Endothelial cell (in vitro differentiated cells): ENCODE measurements around the gene MGST2. TPM values are rescaled to one million over a fixed set of nuclear protein-coding genes. Genes with fewer than 3 reads are reported as not detected.

ENCODE experiments used
- DNase-seq: peaks from one replicate; pipeline ENCODE4 v3.0.0; 2021; ENCODE audit warnings: low spot score
- H3K27ac Mint-ChIP-seq: one replicate; pipeline ENCODE4 v1.8.0; 2021; ENCODE audit warnings: mixed read lengths, inconsistent platforms; ENCODE audit not compliant: unreplicated experiment
- H3K27me3 Mint-ChIP-seq: one replicate; pipeline ENCODE4 v1.8.0; 2021; ENCODE audit warnings: mild to moderate bottlenecking, moderate library complexity, mixed read lengths, inconsistent platforms; ENCODE audit not compliant: unreplicated experiment
- H3K36me3 Mint-ChIP-seq: one replicate; pipeline ENCODE4 v1.8.0; 2021; ENCODE audit warnings: mild to moderate bottlenecking, low read depth, mixed read lengths, inconsistent platforms; ENCODE audit not compliant: unreplicated experiment
- H3K4me1 Mint-ChIP-seq: one replicate; pipeline ENCODE4 v1.8.0; 2021; ENCODE audit warnings: mild to moderate bottlenecking, mixed read lengths, inconsistent platforms; ENCODE audit not compliant: unreplicated experiment
- H3K4me3 Mint-ChIP-seq: one replicate; pipeline ENCODE4 v1.8.0; 2021; ENCODE audit warnings: mild to moderate bottlenecking, mixed read lengths, inconsistent platforms; ENCODE audit not compliant: unreplicated experiment
- H3K9me3 Mint-ChIP-seq: one replicate; pipeline ENCODE4 v1.8.0; 2021; ENCODE audit warnings: mixed read lengths, inconsistent platforms; ENCODE audit not compliant: unreplicated experiment
- total RNA-seq: library from RNA; stranded (reverse); fragmentation: NEBNext Ultra II Directional; extraction: Animal tissue kit (Norgen Biotek cat#: 25700); gene quantifications from one replicate; pipeline ENCODE4 v1.2.1, GENCODE V29; 2021; ENCODE audit not compliant: unreplicated experiment
- TF ChIP-seq, protein P1 (sequence below): fragments of 200-600 bp; sonication (generic); IDR thresholded peaks from one replicate; pipeline ENCODE4 v1.5.0; 2021; ENCODE audit warnings: antibody characterized with exemption; ENCODE audit not compliant: unreplicated experiment

Gene MGST2
- total RNA-seq, 1 donor from 2014 or later = 98.3 TPM

DNA sequence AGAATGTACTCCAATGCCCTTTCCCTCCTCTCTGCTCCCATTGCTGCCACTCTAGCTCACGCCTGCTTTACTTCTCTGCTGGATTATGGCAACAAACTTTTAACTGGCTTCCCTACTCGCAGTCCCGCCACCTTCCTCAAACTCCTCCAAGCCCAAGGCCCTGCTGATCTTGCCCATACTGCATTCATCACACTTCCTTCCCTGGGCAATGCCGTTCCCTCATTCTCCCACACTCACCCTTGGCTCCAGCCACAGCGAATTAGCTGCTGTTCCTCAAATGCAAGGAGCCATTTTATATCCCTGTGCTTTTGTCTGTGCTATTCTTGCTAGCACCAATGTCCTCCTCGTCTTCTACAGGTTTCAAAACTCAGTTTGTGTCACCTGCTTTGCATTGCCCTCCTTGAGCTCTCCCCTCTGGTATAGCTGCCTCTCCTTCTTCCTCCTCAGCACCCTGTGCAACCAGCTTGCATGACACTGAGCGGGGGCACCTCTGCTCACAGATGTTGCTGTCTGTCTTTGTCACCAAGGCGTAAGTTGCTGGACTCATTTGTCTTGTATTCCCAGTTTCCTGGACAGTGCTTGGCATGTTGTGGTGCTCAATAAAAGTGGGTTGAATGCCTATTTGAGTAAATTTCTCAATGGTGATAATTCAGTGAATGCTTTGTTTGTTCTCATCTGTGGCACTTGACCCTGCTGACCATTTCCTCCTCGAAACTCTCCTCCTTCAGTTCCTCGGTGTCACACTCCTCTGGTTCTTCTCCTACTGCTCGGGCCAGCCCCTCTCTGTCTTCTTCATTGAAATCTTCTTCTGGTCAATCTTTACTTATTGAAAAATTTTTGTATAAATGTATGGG is 22.4 kb upstream of the MGST2 start:
- no peak overlapping the region for H3K4me3 Mint-ChIP-seq
- TF ChIP-seq, protein P1, sequence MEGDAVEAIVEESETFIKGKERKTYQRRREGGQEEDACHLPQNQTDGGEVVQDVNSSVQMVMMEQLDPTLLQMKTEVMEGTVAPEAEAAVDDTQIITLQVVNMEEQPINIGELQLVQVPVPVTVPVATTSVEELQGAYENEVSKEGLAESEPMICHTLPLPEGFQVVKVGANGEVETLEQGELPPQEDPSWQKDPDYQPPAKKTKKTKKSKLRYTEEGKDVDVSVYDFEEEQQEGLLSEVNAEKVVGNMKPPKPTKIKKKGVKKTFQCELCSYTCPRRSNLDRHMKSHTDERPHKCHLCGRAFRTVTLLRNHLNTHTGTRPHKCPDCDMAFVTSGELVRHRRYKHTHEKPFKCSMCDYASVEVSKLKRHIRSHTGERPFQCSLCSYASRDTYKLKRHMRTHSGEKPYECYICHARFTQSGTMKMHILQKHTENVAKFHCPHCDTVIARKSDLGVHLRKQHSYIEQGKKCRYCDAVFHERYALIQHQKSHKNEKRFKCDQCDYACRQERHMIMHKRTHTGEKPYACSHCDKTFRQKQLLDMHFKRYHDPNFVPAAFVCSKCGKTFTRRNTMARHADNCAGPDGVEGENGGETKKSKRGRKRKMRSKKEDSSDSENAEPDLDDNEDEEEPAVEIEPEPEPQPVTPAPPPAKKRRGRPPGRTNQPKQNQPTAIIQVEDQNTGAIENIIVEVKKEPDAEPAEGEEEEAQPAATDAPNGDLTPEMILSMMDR = no peak
- H3K27ac Mint-ChIP-seq = no peak overlapping the region
- no peaks in the 10 kb centered on the region for H3K4me1 Mint-ChIP-seq
- H3K9me3 Mint-ChIP-seq = peaks cover 5% of the 10 kb centered on the region
- peaks cover 4% of the 10 kb centered on the region for H3K27me3 Mint-ChIP-seq
- H3K36me3 Mint-ChIP-seq = no peaks in the 10 kb centered on the region
- DNase-seq = no peak

DNA sequence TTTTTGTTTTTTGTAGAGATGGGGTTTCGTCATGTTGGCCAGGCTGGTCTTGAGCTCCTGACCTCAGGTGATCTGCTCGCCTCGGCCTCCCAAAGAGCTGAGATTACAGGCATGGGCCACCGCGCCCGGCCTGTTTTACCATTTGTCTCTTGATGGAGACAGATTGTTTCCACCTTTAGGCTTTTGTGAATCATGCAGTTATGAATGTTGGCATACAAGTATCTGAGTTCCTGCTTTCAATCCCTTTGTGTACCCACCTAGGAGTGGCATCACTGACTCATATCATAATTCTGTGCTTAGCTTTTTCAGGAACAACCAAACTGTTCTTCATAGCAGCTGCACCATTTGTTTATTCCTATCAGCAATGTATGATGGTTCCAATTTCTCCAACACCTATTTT is 20.2 kb upstream of the MGST2 start:
- no peak overlapping the region for H3K4me3 Mint-ChIP-seq
- no peaks in the 10 kb centered on the region for H3K36me3 Mint-ChIP-seq
- H3K9me3 Mint-ChIP-seq = no peaks in the 10 kb centered on the region
- no peak for DNase-seq
- no peak overlapping the region for H3K27ac Mint-ChIP-seq
- TF ChIP-seq, protein P1 = no peak
- peaks cover 2% of the 10 kb centered on the region for H3K27me3 Mint-ChIP-seq
- H3K4me1 Mint-ChIP-seq = no peaks in the 10 kb centered on the region

DNA sequence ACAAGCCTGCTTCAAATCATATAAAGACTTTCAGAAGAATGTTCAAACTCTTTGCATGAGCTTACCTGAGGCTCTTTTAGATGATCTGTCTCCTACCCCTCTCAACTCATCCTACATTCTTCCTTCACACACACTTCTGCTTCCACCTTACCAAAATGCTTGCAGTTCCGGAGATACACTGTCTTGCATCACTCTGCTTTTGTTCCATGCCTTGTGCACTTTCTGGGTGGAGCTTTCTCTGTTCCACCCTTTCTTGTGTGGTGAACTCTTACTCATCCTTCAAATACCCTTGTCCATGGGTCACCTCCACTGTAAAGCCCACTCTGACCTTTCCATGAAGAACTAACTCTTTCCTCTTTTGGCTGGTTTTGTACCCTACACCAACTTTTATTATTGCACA is 18.4 kb upstream of the MGST2 start:
- H3K4me3 Mint-ChIP-seq = no peak overlapping the region
- H3K27ac Mint-ChIP-seq = no peak overlapping the region
- peaks cover 3% of the 10 kb centered on the region for H3K36me3 Mint-ChIP-seq
- no peaks in the 10 kb centered on the region for H3K27me3 Mint-ChIP-seq
- TF ChIP-seq, protein P1 = no peak
- no peaks in the 10 kb centered on the region for H3K9me3 Mint-ChIP-seq
- DNase-seq = no peak
- H3K4me1 Mint-ChIP-seq = peaks cover 10% of the 10 kb centered on the region

DNA sequence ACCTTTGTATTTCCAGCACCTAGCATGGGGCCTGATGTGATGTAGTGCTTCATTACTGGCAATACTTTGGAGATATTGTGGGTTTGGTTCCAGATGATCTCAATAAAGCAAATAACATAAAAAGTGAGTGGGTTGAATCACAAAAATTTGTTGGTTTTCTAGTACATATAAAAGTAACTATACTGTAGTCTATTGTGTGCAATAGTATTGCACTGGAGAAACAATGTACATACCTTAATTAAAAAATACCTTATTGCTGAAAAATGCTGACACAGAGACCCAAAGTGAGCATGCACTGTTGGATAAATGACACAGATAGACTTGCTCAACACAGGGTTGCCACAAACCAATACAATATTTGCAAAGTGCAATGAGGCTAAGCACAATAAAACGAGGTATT is 17.7 kb upstream of the MGST2 start:
- H3K27ac Mint-ChIP-seq = no peak overlapping the region
- H3K4me1 Mint-ChIP-seq = peaks cover 10% of the 10 kb centered on the region
- TF ChIP-seq, protein P1 = no peak
- H3K4me3 Mint-ChIP-seq = no peak overlapping the region
- DNase-seq = no peak
- peaks cover 3% of the 10 kb centered on the region for H3K36me3 Mint-ChIP-seq
- no peaks in the 10 kb centered on the region for H3K27me3 Mint-ChIP-seq
- no peaks in the 10 kb centered on the region for H3K9me3 Mint-ChIP-seq
